ENCODE measurements around the gene PIP4K2A. TPM values are rescaled to one million over a fixed set of nuclear protein-coding genes. Genes with fewer than 3 reads are reported as not detected.

Gene PIP4K2A
- total and polyA plus RNA-seq, 2 of the 8 experiments (the other 6 are each of a cell fraction or from before 2014, with no cell fraction given), result 19.0 to 60.9 TPM

GRCh38 chr10:22737587-22737986, 23.2 kb upstream of the PIP4K2A start (continued):
- TF ChIP-seq CBX8 (IDR thresholded peaks at IDR 0.05; ENCODE audit: borderline replicate concordance, low read depth, low read length) (no peak), GABPA (IDR thresholded peaks at IDR 0.05; ENCODE audit: borderline replicate concordance, insufficient read depth, low read length) (no peak)

Measured in H1 (cell line).